ENCODE data around the gene SCUBE3. TPM values are rescaled to one million over a fixed set of nuclear protein-coding genes. Genes with fewer than 3 reads are reported as not detected.

Gene SCUBE3
- total RNA-seq, 1 donor from 2014 or later: 1.2 TPM

DNA sequence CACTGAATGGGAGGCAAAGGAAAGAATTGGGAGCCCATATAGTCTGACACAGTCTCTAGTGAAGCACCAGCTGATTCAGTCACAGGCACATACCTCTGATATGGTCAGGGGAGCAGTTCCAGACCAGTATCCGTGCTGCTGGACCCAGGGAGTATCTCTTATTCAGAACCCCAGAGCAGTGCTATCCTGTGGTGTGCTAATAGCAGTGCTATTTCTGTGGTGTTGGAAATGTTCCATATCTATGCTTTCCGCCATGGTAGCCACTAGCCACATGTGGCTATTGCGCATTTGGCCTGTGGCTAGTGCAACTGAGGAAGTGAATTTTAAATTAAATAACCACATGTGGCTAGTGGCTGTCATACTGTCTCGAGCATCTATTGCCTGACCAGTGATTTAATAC, 11.0 kb downstream of the SCUBE3 start:
- Mint-ChIP-seq H3K36me3 (ENCODE audit: low read depth, unreplicated experiment) (peaks cover 4% of the 10 kb centered on the region), H3K4me3 (ENCODE audit: unreplicated experiment) (no peak overlapping the region), H3K4me1 (ENCODE audit: unreplicated experiment) (peaks cover 6% of the 10 kb centered on the region), H3K27me3 (ENCODE audit: unreplicated experiment) (peaks cover 6% of the 10 kb centered on the region), H3K9me3 (ENCODE audit: unreplicated experiment) (no peaks in the 10 kb centered on the region), H3K27ac (ENCODE audit: unreplicated experiment) (no peak overlapping the region)
- DNase-seq (ENCODE audit: low spot score): no peak
- no peak for TF ChIP-seq CTCF (IDR thresholded peaks at IDR 0.05; ENCODE audit: unreplicated experiment)

DNA sequence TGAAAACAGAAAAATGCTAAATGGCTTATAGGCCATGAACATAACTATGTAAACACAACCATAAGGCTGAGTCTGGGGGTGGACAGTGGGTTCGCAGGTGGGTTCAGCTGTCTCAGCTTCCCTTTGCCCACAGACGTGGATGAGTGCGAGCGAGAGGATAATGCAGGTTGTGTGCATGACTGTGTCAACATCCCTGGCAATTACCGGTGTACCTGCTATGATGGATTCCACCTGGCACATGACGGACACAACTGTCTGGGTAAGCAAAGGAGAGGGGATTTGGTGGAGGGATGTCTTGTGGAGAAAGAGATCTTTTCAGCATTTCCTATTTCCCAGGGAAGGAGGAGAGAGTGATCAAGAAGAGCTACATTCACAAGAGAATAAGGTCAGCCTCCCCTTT, 14.7 kb downstream of the SCUBE3 start:
- peaks cover 6% of the 10 kb centered on the region for H3K27me3 Mint-ChIP-seq (ENCODE audit: unreplicated experiment)
- H3K4me3 Mint-ChIP-seq (ENCODE audit: unreplicated experiment): no peak overlapping the region
- no peaks in the 10 kb centered on the region for H3K4me1 Mint-ChIP-seq (ENCODE audit: unreplicated experiment)
- peaks cover 4% of the 10 kb centered on the region for H3K36me3 Mint-ChIP-seq (ENCODE audit: low read depth, unreplicated experiment)
- no peak overlapping the region for H3K27ac Mint-ChIP-seq (ENCODE audit: unreplicated experiment)
- H3K9me3 Mint-ChIP-seq (ENCODE audit: unreplicated experiment): no peaks in the 10 kb centered on the region
- no peak for DNase-seq (ENCODE audit: low spot score)
- TF ChIP-seq CTCF (IDR thresholded peaks at IDR 0.05; ENCODE audit: unreplicated experiment): no peak

GRCh38 chr6:35229304-35229703, 15.5 kb downstream of the SCUBE3 start:
- peaks cover 10% of the 10 kb centered on the region for H3K36me3 Mint-ChIP-seq (ENCODE audit: low read depth, unreplicated experiment)
- no peaks in the 10 kb centered on the region for H3K9me3 Mint-ChIP-seq (ENCODE audit: unreplicated experiment)
- H3K4me3 Mint-ChIP-seq (ENCODE audit: unreplicated experiment): no peak overlapping the region
- peaks cover 5% of the 10 kb centered on the region for H3K27me3 Mint-ChIP-seq (ENCODE audit: unreplicated experiment)
- no peak for DNase-seq (ENCODE audit: low spot score)
- no peak overlapping the region for H3K27ac Mint-ChIP-seq (ENCODE audit: unreplicated experiment)
- H3K4me1 Mint-ChIP-seq (ENCODE audit: unreplicated experiment): no peaks in the 10 kb centered on the region
- TF ChIP-seq CTCF (IDR thresholded peaks at IDR 0.05; ENCODE audit: unreplicated experiment): no peak

GRCh38 chr6:35230498-35230897, 16.7 kb downstream of the SCUBE3 start:
- Mint-ChIP-seq H3K4me3 (ENCODE audit: unreplicated experiment) (no peak overlapping the region), H3K36me3 (ENCODE audit: low read depth, unreplicated experiment) (peaks cover 18% of the 10 kb centered on the region), H3K9me3 (ENCODE audit: unreplicated experiment) (no peaks in the 10 kb centered on the region), H3K4me1 (ENCODE audit: unreplicated experiment) (no peaks in the 10 kb centered on the region), H3K27me3 (ENCODE audit: unreplicated experiment) (peaks cover 5% of the 10 kb centered on the region), H3K27ac (ENCODE audit: unreplicated experiment) (no peak overlapping the region)
- no peak for DNase-seq (ENCODE audit: low spot score)
- no peak for TF ChIP-seq CTCF (IDR thresholded peaks at IDR 0.05; ENCODE audit: unreplicated experiment)

- DNase-seq (ENCODE audit: low spot score): no peak
- Mint-ChIP-seq H3K4me3 (ENCODE audit: unreplicated experiment) (no peak overlapping the region), H3K4me1 (ENCODE audit: unreplicated experiment) (no peaks in the 10 kb centered on the region), H3K27ac (ENCODE audit: unreplicated experiment) (no peak overlapping the region), H3K27me3 (ENCODE audit: unreplicated experiment) (peaks cover 4% of the 10 kb centered on the region), H3K9me3 (ENCODE audit: unreplicated experiment) (no peaks in the 10 kb centered on the region), H3K36me3 (ENCODE audit: low read depth, unreplicated experiment) (peaks cover 21% of the 10 kb centered on the region)
- TF ChIP-seq CTCF (IDR thresholded peaks at IDR 0.05; ENCODE audit: unreplicated experiment): no peak
Observed at GRCh38 chr6:35230950-35231349, 17.2 kb downstream of the SCUBE3 start.
